NCI-H1436 treated with DMSO at 0.1 percent for 48 hours (cell line): Measurements from ENCODE around the gene TRAF7.
"Not testable (repeated sequence)": the region's sequence is repeated elsewhere in the genome, so short reads cannot be mapped to it uniquely, and the experiment has no call there.

Experiments
- DNase-seq: peaks from one replicate; lab custom pipeline; 2025; lab: John Stamatoyannopoulos, UW

TRAF7 gene

GRCh38 chr16:2155091-2155950, at the start of gene TRAF7:
TRAF7 (plus strand) TSS chr16:2155782; CDS start chr16:2163921, 8,139 bp downstream.
- peak; percentile 99 for DNase-seq

GRCh38 chr16:2106211-2106610, 49.4 kb upstream of the TRAF7 start:
- not testable (repeated sequence) for DNase-seq

GRCh38 chr16:2107121-2107790, 48.3 kb upstream of the TRAF7 start:
- DNase-seq: not testable (repeated sequence)

- DNase-seq: not testable (repeated sequence)
These were observed 47.8 kb upstream of the TRAF7 start for GRCh38 chr16:2107791-2108125.

GRCh38 chr16:2108446-2109270, 46.9 kb upstream of the TRAF7 start:
- not testable (repeated sequence) for DNase-seq

- not testable (repeated sequence) for DNase-seq
These were observed 46.4 kb upstream of the TRAF7 start for GRCh38 chr16:2109271-2109580.

- not testable (repeated sequence) for DNase-seq
These were observed 45.7 kb upstream of the TRAF7 start for GRCh38 chr16:2109872-2110271.

GRCh38 chr16:2110332-2111008, 45.1 kb upstream of the TRAF7 start:
- DNase-seq: not testable (repeated sequence)

GRCh38 chr16:2111009-2111353, 44.6 kb upstream of the TRAF7 start:
- not testable (repeated sequence) for DNase-seq

- DNase-seq: not testable (repeated sequence)
These were observed 43.9 kb upstream of the TRAF7 start for GRCh38 chr16:2111412-2112335.

- DNase-seq: not testable (repeated sequence)
These were observed 43.0 kb upstream of the TRAF7 start for GRCh38 chr16:2112539-2113106.

- not testable (repeated sequence) for DNase-seq
These were observed 41.4 kb upstream of the TRAF7 start for GRCh38 chr16:2114225-2114624.

GRCh38 chr16:2114885-2115590, 40.5 kb upstream of the TRAF7 start:
- DNase-seq: not testable (repeated sequence)

GRCh38 chr16:2115591-2115973, 40.0 kb upstream of the TRAF7 start:
- DNase-seq: no peak

GRCh38 chr16:2116428-2116827, 39.2 kb upstream of the TRAF7 start:
- DNase-seq: not testable (repeated sequence)

- not testable (repeated sequence) for DNase-seq
These were observed 38.2 kb upstream of the TRAF7 start for GRCh38 chr16:2117341-2117740.

- DNase-seq: not testable (repeated sequence)
These were observed 37.4 kb upstream of the TRAF7 start for GRCh38 chr16:2117960-2118722.

GRCh38 chr16:2121325-2121724, 34.3 kb upstream of the TRAF7 start:
- DNase-seq: not testable (repeated sequence)

GRCh38 chr16:2121853-2122252, 33.7 kb upstream of the TRAF7 start:
- DNase-seq: no peak
